Measurements from ENCODE around the gene CD81. TPM values are rescaled to one million over a fixed set of nuclear protein-coding genes. Genes with fewer than 3 reads are reported as not detected.

CD81 gene
- total RNA-seq, 1 donor from 2014 or later = 347 TPM

- Mint-ChIP-seq H3K27ac (ENCODE audit: unreplicated experiment) (no peak overlapping the region), H3K36me3 (ENCODE audit: unreplicated experiment) (no peaks in the 10 kb centered on the region)
Measured at GRCh38 chr11:2421996-2422395, 44.9 kb downstream of the CD81 start.

GRCh38 chr11:2422461-2423156, 45.5 kb downstream of the CD81 start:
- no peak overlapping the region for H3K27ac Mint-ChIP-seq (ENCODE audit: unreplicated experiment)
- no peaks in the 10 kb centered on the region for H3K36me3 Mint-ChIP-seq (ENCODE audit: unreplicated experiment)
- no peaks in the 10 kb centered on the region for H3K27me3 Mint-ChIP-seq (ENCODE audit: unreplicated experiment)
- no peak overlapping the region for H3K4me3 Mint-ChIP-seq (ENCODE audit: unreplicated experiment)
- peak; percentile 12 for DNase-seq
- peaks cover 4% of the 10 kb centered on the region for H3K9me3 Mint-ChIP-seq (ENCODE audit: unreplicated experiment)
- no peaks in the 10 kb centered on the region for H3K4me1 Mint-ChIP-seq (ENCODE audit: low read depth, unreplicated experiment)
- no peak for TF ChIP-seq CTCF (IDR thresholded peaks at IDR 0.05; ENCODE audit: partially characterized antibody, unreplicated experiment)

More at GRCh38 chr11:2421996-2422395, 44.9 kb downstream of the CD81 start:
- H3K4me3 Mint-ChIP-seq (ENCODE audit: unreplicated experiment) = no peak overlapping the region
- TF ChIP-seq CTCF (IDR thresholded peaks at IDR 0.05; ENCODE audit: partially characterized antibody, unreplicated experiment) = no peak
- no peaks in the 10 kb centered on the region for H3K27me3 Mint-ChIP-seq (ENCODE audit: unreplicated experiment)
- H3K9me3 Mint-ChIP-seq (ENCODE audit: unreplicated experiment) = peaks cover 5% of the 10 kb centered on the region
- DNase-seq = no peak
- no peaks in the 10 kb centered on the region for H3K4me1 Mint-ChIP-seq (ENCODE audit: low read depth, unreplicated experiment)

GRCh38 chr11:2423157-2424025, 46.3 kb downstream of the CD81 start:
- Mint-ChIP-seq H3K27ac (ENCODE audit: unreplicated experiment) (no peak overlapping the region), H3K9me3 (ENCODE audit: unreplicated experiment) (peaks cover 4% of the 10 kb centered on the region), H3K4me3 (ENCODE audit: unreplicated experiment) (no peak overlapping the region), H3K27me3 (ENCODE audit: unreplicated experiment) (peaks cover 2% of the 10 kb centered on the region), H3K4me1 (ENCODE audit: low read depth, unreplicated experiment) (no peaks in the 10 kb centered on the region), H3K36me3 (ENCODE audit: unreplicated experiment) (no peaks in the 10 kb centered on the region)
- TF ChIP-seq CTCF (IDR thresholded peaks at IDR 0.05; ENCODE audit: partially characterized antibody, unreplicated experiment) = no peak
- DNase-seq = no peak

GRCh38 chr11:2424811-2425495, 47.8 kb downstream of the CD81 start:
- H3K4me1 Mint-ChIP-seq (ENCODE audit: low read depth, unreplicated experiment) = no peaks in the 10 kb centered on the region

More at GRCh38 chr11:2424811-2425495, 47.8 kb downstream of the CD81 start:
- Mint-ChIP-seq H3K4me3 (ENCODE audit: unreplicated experiment) (no peak overlapping the region), H3K27me3 (ENCODE audit: unreplicated experiment) (peaks cover 2% of the 10 kb centered on the region), H3K36me3 (ENCODE audit: unreplicated experiment) (no peaks in the 10 kb centered on the region), H3K27ac (ENCODE audit: unreplicated experiment) (no peak overlapping the region), H3K9me3 (ENCODE audit: unreplicated experiment) (peaks cover 4% of the 10 kb centered on the region)
- TF ChIP-seq CTCF (IDR thresholded peaks at IDR 0.05; ENCODE audit: partially characterized antibody, unreplicated experiment) = no peak
- no peak for DNase-seq

Data from glutamatergic neuron (in vitro differentiated cells).